Liver (tissue), 9 donors: ENCODE results near the gene PHGDH. TPM values are rescaled to one million over a fixed set of nuclear protein-coding genes. Genes with fewer than 3 reads are reported as not detected.

Experiments
- DNase-seq: peaks from one replicate; pipeline ENCODE4 v3.0.0-alpha.2; 2017; ENCODE audit warnings: low spot score
- H3K27ac ChIP-seq, 2 donors: one replicate each; pipeline ENCODE4 v1.7.0; 2013; ENCODE audit warnings: inconsistent platforms in 2 of 2, low read length in 2 of 2, control low read depth in 1 of 2, low read depth in 1 of 2, mild to moderate bottlenecking in 1 of 2
- H3K27me3 ChIP-seq, 4 donors: one replicate each; pipeline versions ENCODE4 v1.6.1 to v1.7.0; 2013; ENCODE audit warnings: low read length in 3 of 4, inconsistent platforms in 1 of 4, mild to moderate bottlenecking in 1 of 4, moderate library complexity in 1 of 4; ENCODE audit not compliant: control insufficient read depth in 4 of 4, insufficient read depth in 4 of 4
- H3K36me3 ChIP-seq, 4 donors: one replicate each; pipeline versions ENCODE4 v1.6.1 to v1.7.0; 2013; ENCODE audit warnings: low read length in 3 of 4, mild to moderate bottlenecking in 3 of 4, low read depth in 1 of 4, moderate library complexity in 1 of 4; ENCODE audit not compliant: control insufficient read depth in 4 of 4, insufficient read depth in 3 of 4
- H3K4me1 ChIP-seq, 4 donors: one replicate each; pipeline versions ENCODE4 v1.6.1 to v1.7.0; 2013; ENCODE audit warnings: low read length in 3 of 4, mild to moderate bottlenecking in 3 of 4, moderate library complexity in 1 of 4; ENCODE audit not compliant: control insufficient read depth in 4 of 4, insufficient read depth in 4 of 4
- H3K4me3 ChIP-seq, 3 donors: one replicate each; pipeline versions ENCODE4 v1.6.1 to v1.7.0; 2013; ENCODE audit warnings: low read length in 3 of 3, control low read depth in 1 of 3, low read depth in 1 of 3, mild to moderate bottlenecking in 1 of 3
- H3K9ac ChIP-seq, 2 donors: one replicate each; pipeline ENCODE4 v1.7.0; 2013; ENCODE audit warnings: low read length in 2 of 2, mild to moderate bottlenecking in 2 of 2, moderate library complexity in 2 of 2, control low read depth in 1 of 2, low read depth in 1 of 2
- H3K9me3 ChIP-seq, 4 donors: one replicate each; pipeline versions ENCODE4 v1.6.1 to v1.7.0; 2013; ENCODE audit warnings: low read length in 3 of 4; ENCODE audit not compliant: control insufficient read depth in 4 of 4
- CTCF ChIP-seq: fragments of 150-350 bp; IDR thresholded peaks from 2 replicates; pipeline ENCODE4 v1.5.1; 2017; ENCODE audit warnings: improper control_type of control experiment, low read depth, low read length; ENCODE audit not compliant: missing input control
- EGR1 ChIP-seq, 2 donors: IDR thresholded peaks; 2 replicates each; pipeline ENCODE4 v1.6.1; 2016 to 2018; ENCODE audit warnings: antibody characterized with exemption in 2 of 2, low read depth in 2 of 2
- FOXA1 ChIP-seq: IDR thresholded peaks from 2 replicates; pipeline ENCODE4 v1.6.1; 2016; ENCODE audit warnings: antibody characterized with exemption
- GABPA ChIP-seq, 2 donors: IDR thresholded peaks in 1 of 2; conservative IDR thresholded peaks in 1 of 2; 2 replicates each; pipeline ENCODE4 v1.6.1; 2016; ENCODE audit warnings: antibody characterized with exemption in 2 of 2, mild to moderate bottlenecking in 1 of 2, moderate library complexity in 1 of 2
- HNF4G ChIP-seq: IDR thresholded peaks from 2 replicates; pipeline ENCODE4 v1.6.1; 2016; ENCODE audit warnings: antibody characterized with exemption
- MAX ChIP-seq: IDR thresholded peaks from 2 replicates; pipeline ENCODE4 v1.6.1; 2016; ENCODE audit warnings: antibody characterized with exemption
- NR2F2 ChIP-seq: IDR thresholded peaks from 2 replicates; pipeline ENCODE4 v1.6.1; 2016; ENCODE audit warnings: antibody characterized with exemption
- RAD21 ChIP-seq, 2 donors: IDR thresholded peaks; 2 replicates each; pipeline ENCODE4 v1.6.1; 2016; ENCODE audit warnings: antibody characterized with exemption in 2 of 2, mild to moderate bottlenecking in 2 of 2
- REST ChIP-seq: IDR thresholded peaks from 2 replicates; pipeline ENCODE4 v1.6.1; 2016; ENCODE audit warnings: antibody characterized with exemption, mild to moderate bottlenecking
- SP1 ChIP-seq: IDR thresholded peaks from 2 replicates; pipeline ENCODE4 v1.6.1; 2018; ENCODE audit warnings: antibody characterized with exemption, mild to moderate bottlenecking
- TAF1 ChIP-seq: conservative IDR thresholded peaks from 2 replicates; pipeline ENCODE4 v1.6.1; 2016; ENCODE audit warnings: antibody characterized with exemption, mild to moderate bottlenecking
- YY1 ChIP-seq: IDR thresholded peaks from 2 replicates; pipeline ENCODE4 v1.6.1; 2016; ENCODE audit warnings: antibody characterized with exemption, mild to moderate bottlenecking
- ZBTB33 ChIP-seq: IDR thresholded peaks from 2 replicates; pipeline ENCODE4 v1.6.1; 2016; ENCODE audit warnings: antibody characterized with exemption
- WGBS: extraction: QIAGEN DNeasy Blood & Tissue Kit; methylation state at CpG from one replicate; pipeline ENCODE4 v1.1.7; 2013; 5-methylcytosine and 5-hydroxymethylcytosine counted together
- polyA plus RNA-seq, 2 donors: library from polyadenylated mRNA; stranded (reverse) in 1 of 2; unstranded in 1 of 2; fragments of 200-250 nt in 1 of 2; fragments of >200 nt in 1 of 2; fragmentation: Nextera tagmentation in 1 of 2; extraction: Ambion mirVana in 1 of 2; gene quantifications; one replicate each; pipeline versions ENCODE4 v1.2.1 to v1.2.3, GENCODE V29; 2013 to 2015
- total RNA-seq, 2 donors: library from RNA; depleted of rRNA; stranded (reverse); fragments of >200 nt; gene quantifications; one replicate each; pipeline ENCODE4 v1.2.3, GENCODE V29; 2014
- donor health status: healthy.
- donor health status: healthy.
- donor health status: healthy.
- donor health status: healthy.
- donor health status: healthy.

Gene PHGDH
- total and polyA plus RNA-seq, 4 donors = 48.0 to 178 (median 80.5) TPM

- WGBS = 98% methylated on average over 4 of the region's 4 CpGs
- DNase-seq = no peak
- no peak overlapping the region for H3K9ac ChIP-seq
Observed at GRCh38 chr1:119673171-119673940, 38.4 kb upstream of the PHGDH start.

GRCh38 chr1:119674111-119674526 is 37.6 kb upstream of the PHGDH start:
- WGBS = 87% methylated on average over 4 of the region's 4 CpGs
- TF ChIP-seq NR2F2 = no peak
- no peak for TF ChIP-seq RAD21 (IDR thresholded peaks at IDR 0.05)
- no peak for TF ChIP-seq SP1
- no peak for TF ChIP-seq CTCF
- no peak for TF ChIP-seq FOXA1
- TF ChIP-seq REST = no peak
- TF ChIP-seq MAX = no peak
- no peak for TF ChIP-seq TAF1
- H3K27me3 ChIP-seq = no peaks in the 10 kb centered on the region
- DNase-seq = no peak
- H3K9ac ChIP-seq = no peak overlapping the region
- no peaks in the 10 kb centered on the region for H3K9me3 ChIP-seq
- H3K4me1 ChIP-seq = peaks cover 0 to 24% (median 19%) of the 10 kb centered on the region in 4 donors
- H3K27ac ChIP-seq = no peak overlapping the region
- no peak overlapping the region for H3K4me3 ChIP-seq
- no peaks in the 10 kb centered on the region for H3K36me3 ChIP-seq

More at GRCh38 chr1:119673171-119673940, 38.4 kb upstream of the PHGDH start:
- Histone ChIP-seq H3K27ac (no peak overlapping the region), H3K36me3 (no peaks in the 10 kb centered on the region), H3K4me1 (peaks cover 0 to 24% (median 19%) of the 10 kb centered on the region in 4 donors), H3K4me3 (no peak overlapping the region), H3K27me3 (no peaks in the 10 kb centered on the region), H3K9me3 (no peaks in the 10 kb centered on the region)
- TF ChIP-seq HNF4G (no peak), EGR1 (IDR thresholded peaks at IDR 0.05; ENCODE audit: low read depth in 2 of 2) (no peak)

- no peaks in the 10 kb centered on the region for H3K36me3 ChIP-seq
- H3K4me1 ChIP-seq = peaks cover 0 to 24% (median 19%) of the 10 kb centered on the region in 4 donors
- DNase-seq = no peak
- peak overlapping the region in 1 of 2 donors; percentile 66 for H3K9ac ChIP-seq
- H3K27ac ChIP-seq = peak overlapping the region; percentile 73 to 78
- 37% methylated on average over 6 of the region's 6 CpGs for WGBS
- no peaks in the 10 kb centered on the region for H3K27me3 ChIP-seq
- no peaks in the 10 kb centered on the region for H3K9me3 ChIP-seq
- H3K4me3 ChIP-seq = peak overlapping the region in 2 of 3 donors; percentile 28 to 59
- TF ChIP-seq ZBTB33 (no peak), RAD21 (IDR thresholded peaks at IDR 0.05) (no peak), YY1 (no peak), GABPA (IDR thresholded peaks at IDR 0.05 in 1 of 2, conservative IDR thresholded peaks at IDR 0.05 in 1 of 2) (no peak), FOXA1 (no peak), REST (no peak), HNF4G (no peak)
Observed at GRCh38 chr1:119674835-119675289, 36.9 kb upstream of the PHGDH start.
